ENCODE results near the gene RYR2.

DNA sequence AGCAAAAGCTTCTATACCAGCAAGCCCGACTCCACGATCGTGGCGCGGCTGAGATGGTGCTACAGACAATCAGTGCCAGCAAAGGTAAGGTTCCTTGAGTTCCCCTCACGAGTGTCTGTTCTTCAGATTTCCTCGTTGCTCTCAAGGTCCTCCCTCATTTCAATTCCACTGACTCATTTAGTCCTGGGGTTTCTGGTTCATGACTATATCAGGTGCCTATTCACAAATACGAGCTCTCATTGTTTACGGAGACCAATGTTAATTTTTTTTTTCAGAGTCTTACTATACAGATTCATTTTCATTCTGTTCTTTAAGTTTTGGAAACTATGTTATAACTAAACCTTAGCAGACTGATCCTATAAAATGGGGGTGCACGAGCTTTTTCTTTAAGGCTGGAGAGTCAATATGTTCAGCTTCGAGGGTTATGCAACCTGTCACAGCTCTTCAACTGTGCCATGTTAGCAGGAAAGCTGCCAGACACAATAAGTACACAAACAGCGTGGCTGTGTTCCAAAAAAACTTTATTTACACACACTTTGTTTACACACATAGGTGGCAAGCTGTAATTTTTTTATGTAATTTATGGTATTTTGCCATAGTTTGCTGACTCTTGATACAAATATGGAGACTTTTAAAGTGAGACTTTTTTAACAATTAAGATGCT, 714.5 kb downstream of the RYR2 start:
- no peak for TF ChIP-seq EP300 (IDR thresholded peaks at IDR 0.05; ENCODE audit: borderline replicate concordance in 1 of 2, low read depth in 1 of 2, low read length in 1 of 2)
- no peak for TF ChIP-seq TAF1 (IDR thresholded peaks at IDR 0.05; ENCODE audit: borderline replicate concordance, low read depth, low read length)
- TF ChIP-seq, protein P1, sequence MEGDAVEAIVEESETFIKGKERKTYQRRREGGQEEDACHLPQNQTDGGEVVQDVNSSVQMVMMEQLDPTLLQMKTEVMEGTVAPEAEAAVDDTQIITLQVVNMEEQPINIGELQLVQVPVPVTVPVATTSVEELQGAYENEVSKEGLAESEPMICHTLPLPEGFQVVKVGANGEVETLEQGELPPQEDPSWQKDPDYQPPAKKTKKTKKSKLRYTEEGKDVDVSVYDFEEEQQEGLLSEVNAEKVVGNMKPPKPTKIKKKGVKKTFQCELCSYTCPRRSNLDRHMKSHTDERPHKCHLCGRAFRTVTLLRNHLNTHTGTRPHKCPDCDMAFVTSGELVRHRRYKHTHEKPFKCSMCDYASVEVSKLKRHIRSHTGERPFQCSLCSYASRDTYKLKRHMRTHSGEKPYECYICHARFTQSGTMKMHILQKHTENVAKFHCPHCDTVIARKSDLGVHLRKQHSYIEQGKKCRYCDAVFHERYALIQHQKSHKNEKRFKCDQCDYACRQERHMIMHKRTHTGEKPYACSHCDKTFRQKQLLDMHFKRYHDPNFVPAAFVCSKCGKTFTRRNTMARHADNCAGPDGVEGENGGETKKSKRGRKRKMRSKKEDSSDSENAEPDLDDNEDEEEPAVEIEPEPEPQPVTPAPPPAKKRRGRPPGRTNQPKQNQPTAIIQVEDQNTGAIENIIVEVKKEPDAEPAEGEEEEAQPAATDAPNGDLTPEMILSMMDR (IDR thresholded peaks at IDR 0.05), result no peak
- TF ChIP-seq, protein P2, sequence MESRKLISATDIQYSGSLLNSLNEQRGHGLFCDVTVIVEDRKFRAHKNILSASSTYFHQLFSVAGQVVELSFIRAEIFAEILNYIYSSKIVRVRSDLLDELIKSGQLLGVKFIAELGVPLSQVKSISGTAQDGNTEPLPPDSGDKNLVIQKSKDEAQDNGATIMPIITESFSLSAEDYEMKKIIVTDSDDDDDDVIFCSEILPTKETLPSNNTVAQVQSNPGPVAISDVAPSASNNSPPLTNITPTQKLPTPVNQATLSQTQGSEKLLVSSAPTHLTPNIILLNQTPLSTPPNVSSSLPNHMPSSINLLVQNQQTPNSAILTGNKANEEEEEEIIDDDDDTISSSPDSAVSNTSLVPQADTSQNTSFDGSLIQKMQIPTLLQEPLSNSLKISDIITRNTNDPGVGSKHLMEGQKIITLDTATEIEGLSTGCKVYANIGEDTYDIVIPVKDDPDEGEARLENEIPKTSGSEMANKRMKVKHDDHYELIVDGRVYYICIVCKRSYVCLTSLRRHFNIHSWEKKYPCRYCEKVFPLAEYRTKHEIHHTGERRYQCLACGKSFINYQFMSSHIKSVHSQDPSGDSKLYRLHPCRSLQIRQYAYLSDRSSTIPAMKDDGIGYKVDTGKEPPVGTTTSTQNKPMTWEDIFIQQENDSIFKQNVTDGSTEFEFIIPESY (IDR thresholded peaks at IDR 0.05; ENCODE audit: borderline replicate concordance, low read depth), result no peak
- no peak for TF ChIP-seq MXI1 (IDR thresholded peaks at IDR 0.05; ENCODE audit: low read depth, low read length)
- TF ChIP-seq FOXM1 (IDR thresholded peaks at IDR 0.05; ENCODE audit: low read depth), result no peak
- no peak for TF ChIP-seq EZH2phosphoT487 (IDR thresholded peaks at IDR 0.05; ENCODE audit: borderline replicate concordance, low read depth)

Data from SK-N-SH (cell line).